GM03348 (cell line): ENCODE data around the gene ARMC3.
A peak's percentile ranks its signal among the peaks of the same experiment; 100 is the strongest.

Experiments
- DNase-seq: peaks from one replicate; pipeline ENCODE4 v3.0.0; 2012; ENCODE audit warnings: low spot score

ARMC3 gene

GRCh38 chr10:22993314-22993713 lies 65.5 kb downstream of the ARMC3 start:
- DNase-seq, result no peak

- DNase-seq, result peak; percentile 27
Observed at GRCh38 chr10:22997096-22997495, 69.2 kb downstream of the ARMC3 start.

GRCh38 chr10:22998091-22998490 lies 70.2 kb downstream of the ARMC3 start:
- DNase-seq, result no peak

- no peak for DNase-seq
Observed at GRCh38 chr10:22999942-23000341, 72.1 kb downstream of the ARMC3 start.

GRCh38 chr10:23001901-23002516 lies 74.2 kb downstream of the ARMC3 start:
- DNase-seq, result no peak

- DNase-seq, result no peak
Observed at GRCh38 chr10:23005150-23005549, 77.3 kb downstream of the ARMC3 start.

- no peak for DNase-seq
Observed at GRCh38 chr10:23013581-23014335, 85.9 kb downstream of the ARMC3 start.

- no peak for DNase-seq
Observed at GRCh38 chr10:23015021-23015707, 87.3 kb downstream of the ARMC3 start.

- no peak for DNase-seq
Observed at GRCh38 chr10:23016636-23017035, 88.8 kb downstream of the ARMC3 start.

- no peak for DNase-seq
Observed at GRCh38 chr10:23019633-23020032, 91.8 kb downstream of the ARMC3 start.

GRCh38 chr10:23021430-23021829 lies 93.6 kb downstream of the ARMC3 start:
- no peak for DNase-seq

GRCh38 chr10:23024002-23024401 lies 96.1 kb downstream of the ARMC3 start:
- no peak for DNase-seq

GRCh38 chr10:23031318-23031717 lies 103.5 kb downstream of the ARMC3 start:
- no peak for DNase-seq

- no peak for DNase-seq
Observed at GRCh38 chr10:23034790-23035189, 106.9 kb downstream of the ARMC3 start.

GRCh38 chr10:23035569-23035968 lies 107.7 kb downstream of the ARMC3 start:
- DNase-seq, result no peak

GRCh38 chr10:23037152-23037551 lies 109.3 kb downstream of the ARMC3 start:
- no peak for DNase-seq

- DNase-seq, result no peak
Observed at GRCh38 chr10:23037561-23037960, 109.7 kb downstream of the ARMC3 start.

GRCh38 chr10:23038172-23038571 lies 110.3 kb downstream of the ARMC3 start:
- DNase-seq, result no peak

GRCh38 chr10:23040002-23040401 lies 112.1 kb downstream of the ARMC3 start:
- DNase-seq, result no peak

- DNase-seq, result no peak
Observed at GRCh38 chr10:23046027-23046426, 118.2 kb downstream of the ARMC3 start.

GRCh38 chr10:23047201-23048050 lies 119.6 kb downstream of the ARMC3 start:
- DNase-seq, result peak; percentile 33

- no peak for DNase-seq
Observed at GRCh38 chr10:23048191-23048590, 120.3 kb downstream of the ARMC3 start.
